IPS DF 19.7 (cell line): Measurements from ENCODE around the gene ZNF385A.

Experiments used
- DNase-seq: peaks from one replicate; pipeline ENCODE4 v3.0.0-alpha.2; 2013; ENCODE audit warnings: low read depth, low spot score

Gene ZNF385A

DNA sequence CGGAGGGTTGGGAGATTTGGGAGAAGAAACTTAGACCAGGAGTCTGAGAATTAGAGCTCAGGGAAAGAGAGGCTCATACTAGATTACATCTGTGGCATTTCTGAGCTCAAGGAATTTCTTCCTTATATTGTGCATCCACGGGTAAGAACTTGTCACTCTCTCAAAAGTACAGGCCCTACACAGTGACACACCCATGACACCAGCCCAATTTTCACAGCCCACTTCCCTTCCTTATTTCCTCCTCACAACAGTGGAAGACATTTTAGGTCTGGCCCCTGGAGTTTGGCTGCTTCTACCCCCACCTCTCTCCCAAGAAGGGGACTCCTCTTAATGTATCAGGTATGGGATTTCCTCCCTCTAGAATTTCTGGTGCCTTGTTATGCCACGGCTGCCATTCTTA lies 9.2 kb upstream of the ZNF385A start:
- DNase-seq: no peak

- DNase-seq: no peak
Observed at GRCh38 chr12:54393207-54393609, 8.7 kb upstream of the ZNF385A start.

- no peak for DNase-seq
Observed at GRCh38 chr12:54392485-54393206, 8.1 kb upstream of the ZNF385A start.

GRCh38 chr12:54390668-54391551 lies 6.4 kb upstream of the ZNF385A start:
- DNase-seq: no peak

- DNase-seq: no peak
Observed at GRCh38 chr12:54390176-54390667, 5.7 kb upstream of the ZNF385A start.

- no peak for DNase-seq
Observed at GRCh38 chr12:54389607-54390175, 5.2 kb upstream of the ZNF385A start.

GRCh38 chr12:54389134-54389508 lies 4.6 kb upstream of the ZNF385A start:
- no peak for DNase-seq

- DNase-seq: no peak
Observed at GRCh38 chr12:54388237-54389133, 4.0 kb upstream of the ZNF385A start.

DNA sequence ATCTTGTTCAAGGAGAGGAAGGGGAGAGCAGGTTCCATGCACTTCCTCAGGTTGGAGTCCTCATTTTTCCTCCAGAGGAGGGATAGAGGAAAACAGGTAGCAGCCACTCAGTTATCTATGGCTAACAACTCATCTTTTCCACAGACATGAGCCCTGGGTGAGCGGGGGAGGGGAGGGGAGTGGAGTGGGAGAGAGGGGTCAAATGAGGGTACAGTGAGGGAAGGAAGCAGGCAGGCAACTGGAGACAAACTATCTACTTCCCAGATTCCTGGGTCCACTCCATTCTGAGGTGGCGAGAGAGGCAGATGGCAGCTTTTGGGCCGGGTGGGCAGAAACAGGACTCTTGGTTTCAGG lies 2.6 kb upstream of the ZNF385A start:
- DNase-seq: no peak

- DNase-seq: no peak
Observed at GRCh38 chr12:54386403-54387113, 2.0 kb upstream of the ZNF385A start.

DNA sequence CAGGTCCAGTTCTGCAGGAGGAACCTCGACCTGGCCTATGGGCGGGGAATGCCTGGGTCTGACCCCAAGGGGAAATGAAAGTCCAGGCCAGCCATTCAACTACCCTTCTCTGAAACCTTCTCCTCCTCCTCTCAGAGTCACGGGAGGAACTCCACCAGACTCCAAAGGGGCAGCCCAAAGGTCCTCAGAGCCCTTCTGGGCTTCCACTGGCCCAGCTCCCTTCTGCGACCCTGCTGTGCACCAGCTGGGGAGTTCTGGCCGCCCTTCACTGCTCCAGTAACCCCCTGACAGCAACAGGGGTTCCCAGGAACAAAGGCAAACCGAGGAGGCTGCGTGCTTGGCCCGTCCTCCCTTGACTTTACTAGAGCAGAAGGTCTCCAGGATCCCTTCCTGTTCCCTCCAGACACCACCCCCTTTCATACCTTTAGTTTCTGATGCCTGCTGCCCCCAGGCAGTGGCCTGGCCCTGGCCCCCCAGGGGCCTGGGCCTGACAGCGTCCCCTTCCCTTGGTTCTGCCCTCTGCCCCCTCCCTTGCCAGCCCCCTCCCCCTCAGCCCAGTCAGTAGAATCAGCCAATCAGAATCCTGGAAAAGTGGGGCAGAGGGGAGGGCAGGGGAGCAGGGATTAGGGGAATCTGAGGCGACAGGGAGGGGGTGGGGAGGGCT lies 850 bp upstream of the ZNF385A start:
- DNase-seq: no peak

DNA sequence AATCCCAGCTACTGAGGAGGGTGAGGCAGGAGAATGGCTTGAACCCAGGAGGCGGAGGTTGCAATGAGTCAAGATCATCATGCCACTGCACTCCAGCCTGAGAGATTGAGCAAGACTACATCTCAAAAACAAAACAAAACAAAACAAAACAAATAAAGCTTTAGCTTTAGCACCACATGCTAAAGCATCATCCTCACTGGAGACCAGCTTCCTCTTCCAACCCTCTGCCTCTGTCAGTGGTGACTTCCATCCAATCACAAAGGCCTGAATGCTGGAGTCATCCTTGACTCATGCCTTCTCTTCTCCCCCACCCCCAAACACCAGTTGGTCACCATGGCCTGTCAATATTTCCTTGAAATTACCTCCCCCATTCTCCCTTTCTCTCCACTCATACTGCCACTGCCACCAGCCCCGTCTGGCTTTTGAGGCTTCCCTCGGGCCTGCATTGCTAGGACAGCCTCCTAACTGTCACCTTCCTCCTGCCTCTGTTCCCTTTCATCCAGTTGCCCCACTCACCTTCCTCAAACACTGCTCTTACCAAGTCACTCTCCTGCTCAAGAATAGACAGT lies 1.4 kb downstream of the ZNF385A start:
- no peak for DNase-seq

- no peak for DNase-seq
Observed at GRCh38 chr12:54381136-54381535, 3.4 kb downstream of the ZNF385A start.

GRCh38 chr12:54379398-54380201 lies 4.9 kb downstream of the ZNF385A start:
- DNase-seq: no peak

GRCh38 chr12:54378796-54379397 lies 5.6 kb downstream of the ZNF385A start:
- DNase-seq: no peak

GRCh38 chr12:54377797-54378515 lies 6.6 kb downstream of the ZNF385A start:
- DNase-seq: no peak

GRCh38 chr12:54377007-54377406 lies 7.5 kb downstream of the ZNF385A start:
- DNase-seq: no peak

GRCh38 chr12:54376596-54376995 lies 7.9 kb downstream of the ZNF385A start:
- no peak for DNase-seq
